Thyroid gland (tissue), 4 donors: Measurements from ENCODE around the gene IL6. TPM values are rescaled to one million over a fixed set of nuclear protein-coding genes. Genes with fewer than 3 reads are reported as not detected.

Source experiments
- DNase-seq, 2 donors: peaks; one replicate each; pipeline ENCODE4 v3.0.0-alpha.2; 2019
- H3K27ac ChIP-seq, 3 donors: fragments of 200-600 bp; sonication (generic); 1 replicate in 2 of 3; 2 replicates in 1 of 3; pipeline ENCODE4 v1.5.1; 2016 to 2019; ENCODE audit warnings: mild to moderate bottlenecking in 1 of 3, moderate library complexity in 1 of 3
- H3K27me3 ChIP-seq: fragments of 200-600 bp; sonication (generic); one replicate; pipeline ENCODE4 v1.5.1; 2019
- H3K36me3 ChIP-seq, 2 donors: fragments of 200-600 bp; sonication (generic); one replicate each; pipeline ENCODE4 v1.5.1; 2016 to 2019
- H3K4me1 ChIP-seq, 2 donors: fragments of 200-600 bp; sonication (generic); one replicate each; pipeline ENCODE4 v1.5.1; 2017 to 2019
- H3K4me3 ChIP-seq, 3 donors: fragments of 200-600 bp; sonication (generic); replicated peaks in 1 of 3; 1 replicate in 2 of 3; 2 replicates in 1 of 3; pipeline ENCODE4 v1.5.1; 2016; ENCODE audit warnings: mild to moderate bottlenecking in 1 of 3
- H3K9me3 ChIP-seq: fragments of 200-600 bp; sonication (generic); one replicate; pipeline ENCODE4 v1.5.1; 2017
- POLR2A ChIP-seq, 2 donors: fragments of 450-650 bp; IDR thresholded peaks; one replicate each; pipeline ENCODE4 v1.6.1; 2017; ENCODE audit warnings: antibody characterized with exemption in 2 of 2, mild to moderate bottlenecking in 2 of 2, moderate library complexity in 1 of 2
- WGBS, 2 donors: methylation state at CpG; one replicate each; pipeline ENCODE4 v1.1.5; 2017; 5-methylcytosine and 5-hydroxymethylcytosine counted together
- intact Hi-C: fragments of 100-400 bp; cut with DNase I; formaldehyde crosslinking; loops from one replicate; pipeline ENCODE4 v1.15.1; 2023
- total RNA-seq, 4 donors: library from RNA; depleted of rRNA; stranded (reverse); fragments of >200 nt; gene quantifications; one replicate each; pipeline ENCODE4 v1.2.3, GENCODE V29; 2016
- TF ChIP-seq, protein P1 (sequence below), 6 experiments: fragments of 200-600 bp in 3 of 6; fragments of 450-650 bp in 3 of 6; sonication (generic) in 3 of 6; IDR thresholded peaks; one replicate each; pipeline ENCODE4 v1.5.1; 2016 to 2019; ENCODE audit warnings: antibody characterized with exemption in 6 of 6, mild to moderate bottlenecking in 2 of 6, inconsistent platforms in 1 of 6, moderate library complexity in 1 of 6

The IL6 gene
- total RNA-seq, 4 donors from 2014 or later = 0.78 to 10.9 (median 3.7) TPM

DNA sequence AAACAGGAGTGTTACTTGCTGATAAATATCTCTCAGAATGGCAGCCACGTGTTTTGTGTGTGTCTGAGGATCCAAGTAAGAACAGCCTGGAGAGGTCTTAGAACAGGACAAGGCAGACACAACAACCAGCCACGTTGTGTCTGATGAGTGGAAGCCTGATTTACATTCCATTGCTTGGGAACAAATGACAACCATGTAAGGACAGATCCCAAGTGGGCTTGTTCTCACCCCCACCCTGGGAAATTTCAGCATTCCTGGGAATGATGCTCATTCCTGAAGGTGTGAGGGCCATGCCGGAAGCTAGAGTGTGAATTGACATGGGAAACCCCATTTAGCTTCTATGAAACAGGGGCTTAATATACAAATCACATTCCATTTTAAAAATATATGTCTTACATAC is 35.9 kb downstream of the IL6 start:
- no peak for DNase-seq
- H3K27me3 ChIP-seq = no peaks in the 10 kb centered on the region
- 62 to 63% methylated on average over 3 of the region's 3 CpGs for WGBS, 2 donors
- H3K9me3 ChIP-seq = no peaks in the 10 kb centered on the region
- no peaks in the 10 kb centered on the region for H3K36me3 ChIP-seq
- TF ChIP-seq, protein P1, sequence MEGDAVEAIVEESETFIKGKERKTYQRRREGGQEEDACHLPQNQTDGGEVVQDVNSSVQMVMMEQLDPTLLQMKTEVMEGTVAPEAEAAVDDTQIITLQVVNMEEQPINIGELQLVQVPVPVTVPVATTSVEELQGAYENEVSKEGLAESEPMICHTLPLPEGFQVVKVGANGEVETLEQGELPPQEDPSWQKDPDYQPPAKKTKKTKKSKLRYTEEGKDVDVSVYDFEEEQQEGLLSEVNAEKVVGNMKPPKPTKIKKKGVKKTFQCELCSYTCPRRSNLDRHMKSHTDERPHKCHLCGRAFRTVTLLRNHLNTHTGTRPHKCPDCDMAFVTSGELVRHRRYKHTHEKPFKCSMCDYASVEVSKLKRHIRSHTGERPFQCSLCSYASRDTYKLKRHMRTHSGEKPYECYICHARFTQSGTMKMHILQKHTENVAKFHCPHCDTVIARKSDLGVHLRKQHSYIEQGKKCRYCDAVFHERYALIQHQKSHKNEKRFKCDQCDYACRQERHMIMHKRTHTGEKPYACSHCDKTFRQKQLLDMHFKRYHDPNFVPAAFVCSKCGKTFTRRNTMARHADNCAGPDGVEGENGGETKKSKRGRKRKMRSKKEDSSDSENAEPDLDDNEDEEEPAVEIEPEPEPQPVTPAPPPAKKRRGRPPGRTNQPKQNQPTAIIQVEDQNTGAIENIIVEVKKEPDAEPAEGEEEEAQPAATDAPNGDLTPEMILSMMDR (IDR thresholded peaks at IDR 0.05) = no peak
- no peak for TF ChIP-seq POLR2A (IDR thresholded peaks at IDR 0.05)
- intact Hi-C loops = no loop called here
- no peak overlapping the region for H3K4me3 ChIP-seq
- H3K27ac ChIP-seq = no peak overlapping the region
- no peaks in the 10 kb centered on the region for H3K4me1 ChIP-seq

DNA sequence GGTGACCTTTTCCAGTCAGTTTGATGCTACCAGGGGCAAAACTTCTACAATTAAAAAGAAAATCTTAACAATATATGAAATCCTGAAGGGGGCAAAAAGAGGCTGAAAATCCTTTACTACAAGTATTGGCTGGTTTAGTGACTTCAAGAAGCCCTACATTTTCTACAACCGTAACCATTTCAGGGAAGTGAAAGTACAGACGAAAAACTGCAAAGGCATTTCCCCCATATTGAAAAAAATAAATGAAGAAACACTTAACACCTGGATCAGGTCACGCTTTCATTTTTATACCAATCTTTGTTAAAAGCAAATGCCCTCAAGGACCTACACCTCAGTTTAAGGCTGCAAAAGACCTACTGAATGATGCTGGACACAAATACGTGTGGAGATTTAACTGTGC is 38.6 kb downstream of the IL6 start:
- Histone ChIP-seq H3K4me3 (no peak overlapping the region), H3K36me3 (no peaks in the 10 kb centered on the region), H3K9me3 (no peaks in the 10 kb centered on the region), H3K27me3 (no peaks in the 10 kb centered on the region), H3K27ac (no peak overlapping the region), H3K4me1 (no peaks in the 10 kb centered on the region)
- TF ChIP-seq, protein P1 (IDR thresholded peaks at IDR 0.05) = no peak
- no peak for TF ChIP-seq POLR2A (IDR thresholded peaks at IDR 0.05)
- intact Hi-C loops = no loop called here
- DNase-seq = no peak
- WGBS, 2 donors = 62 to 82% methylated on average over 4 of the region's 4 CpGs

DNA sequence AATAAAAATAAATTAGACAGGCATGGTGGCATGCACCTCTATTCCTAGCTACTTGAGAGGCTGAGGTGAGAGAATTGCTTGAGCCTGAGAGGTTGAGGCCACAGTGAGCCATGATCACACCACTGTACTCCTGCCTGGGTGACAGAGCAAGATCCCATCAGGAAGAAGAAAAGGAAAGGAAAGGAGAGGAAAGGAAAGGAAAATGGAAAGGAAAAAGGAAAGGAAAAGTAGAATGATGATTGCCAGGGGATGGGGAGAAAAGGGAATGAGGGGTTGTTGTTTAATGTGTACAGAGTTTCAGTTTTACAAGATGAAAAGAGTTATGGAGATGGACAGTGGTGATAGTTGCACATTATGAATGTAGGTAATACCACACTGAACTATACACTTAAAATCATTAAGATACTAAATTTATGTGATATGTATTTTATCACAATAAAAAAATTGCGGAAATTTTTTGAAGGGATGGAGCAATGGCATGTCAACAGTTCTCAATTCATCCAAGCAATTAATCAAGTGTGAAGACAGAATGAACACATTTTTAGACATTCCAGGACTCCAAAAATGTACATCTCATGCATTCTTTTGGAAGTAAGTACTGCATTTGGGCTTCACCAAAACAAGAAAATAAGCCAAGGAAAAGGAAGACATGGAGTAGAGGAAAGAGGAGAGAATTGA is 44.3 kb downstream of the IL6 start:
- Histone ChIP-seq H3K4me3 (no peak overlapping the region), H3K9me3 (no peaks in the 10 kb centered on the region), H3K4me1 (no peaks in the 10 kb centered on the region), H3K27ac (no peak overlapping the region), H3K27me3 (no peaks in the 10 kb centered on the region), H3K36me3 (no peaks in the 10 kb centered on the region)
- 86 to 90% methylated on average over 1 of the region's 1 CpG for WGBS, 2 donors
- intact Hi-C loops = no loop called here
- no peak for DNase-seq
- TF ChIP-seq POLR2A (IDR thresholded peaks at IDR 0.05) = no peak
- TF ChIP-seq, protein P1 (IDR thresholded peaks at IDR 0.05) = no peak

DNA sequence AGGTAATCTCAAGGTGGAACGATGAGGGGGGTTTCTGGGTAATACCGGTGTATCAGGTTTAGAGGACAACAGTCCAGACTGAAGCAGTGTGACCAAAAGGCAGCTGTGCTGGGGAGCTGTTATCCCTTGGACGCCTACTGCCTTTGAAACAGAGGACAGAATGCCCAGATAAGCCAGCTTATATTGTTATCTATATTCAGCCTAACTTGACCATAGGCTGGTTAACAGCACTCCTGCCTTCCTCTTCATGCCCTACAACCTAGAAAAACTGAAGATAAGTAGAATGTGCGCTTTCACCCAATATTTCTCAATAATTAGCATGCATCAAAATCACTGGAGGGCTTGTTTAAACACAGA is 44.9 kb downstream of the IL6 start:
- H3K4me1 ChIP-seq = no peaks in the 10 kb centered on the region
- no peaks in the 10 kb centered on the region for H3K36me3 ChIP-seq
- H3K4me3 ChIP-seq = no peak overlapping the region
- no peak for DNase-seq
- intact Hi-C loops = no loop called here
- no peak overlapping the region for H3K27ac ChIP-seq
- H3K27me3 ChIP-seq = no peaks in the 10 kb centered on the region
- H3K9me3 ChIP-seq = no peaks in the 10 kb centered on the region
- TF ChIP-seq POLR2A (IDR thresholded peaks at IDR 0.05) = no peak
- TF ChIP-seq, protein P1 (IDR thresholded peaks at IDR 0.05) = no peak
- 70 to 80% methylated on average over 4 of the region's 4 CpGs for WGBS, 2 donors

DNA sequence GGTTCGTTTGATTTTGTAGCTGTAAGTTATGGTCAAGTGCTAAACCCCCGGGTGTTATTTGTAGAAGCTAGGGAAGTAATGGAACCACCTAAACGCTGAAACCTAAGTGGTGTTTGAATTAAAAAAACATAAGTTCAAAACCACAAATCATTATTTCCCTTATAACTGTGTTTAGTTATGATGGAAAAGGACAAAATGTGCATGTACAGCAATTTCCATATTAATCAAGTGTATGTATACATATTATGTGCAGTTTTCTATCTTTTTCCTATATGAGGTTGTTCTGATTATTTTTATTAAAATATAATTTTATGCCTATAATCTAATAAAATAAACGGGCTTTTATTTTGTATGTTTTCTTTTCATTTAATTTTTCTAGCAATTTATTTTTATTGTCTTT is 45.9 kb downstream of the IL6 start:
- H3K4me3 ChIP-seq = no peak overlapping the region
- no peak overlapping the region for H3K27ac ChIP-seq
- DNase-seq = no peak
- no peak for TF ChIP-seq POLR2A (IDR thresholded peaks at IDR 0.05)
- TF ChIP-seq, protein P1 (IDR thresholded peaks at IDR 0.05) = no peak
- no peaks in the 10 kb centered on the region for H3K9me3 ChIP-seq
- H3K27me3 ChIP-seq = no peaks in the 10 kb centered on the region
- intact Hi-C loops = no loop called here
- no peaks in the 10 kb centered on the region for H3K4me1 ChIP-seq
- 34 to 55% methylated on average over 4 of the region's 4 CpGs for WGBS, 2 donors
- no peaks in the 10 kb centered on the region for H3K36me3 ChIP-seq
